ENCODE measurements around the gene TCP11L2. TPM values are rescaled to one million over a fixed set of nuclear protein-coding genes. Genes with fewer than 3 reads are reported as not detected.
A peak's percentile ranks its signal among the peaks of the same experiment; 100 is the strongest.

Gene TCP11L2
- total and polyA plus RNA-seq, 9 of the 15 experiments (the other 6 are each of a cell fraction or from before 2014, with no cell fraction given), result 0.39 to 4.5 (median 1.3) TPM

GRCh38 chr12:106358396-106359241 is 56.1 kb downstream of the TCP11L2 start (continued):
- TF ChIP-seq, protein P1, sequence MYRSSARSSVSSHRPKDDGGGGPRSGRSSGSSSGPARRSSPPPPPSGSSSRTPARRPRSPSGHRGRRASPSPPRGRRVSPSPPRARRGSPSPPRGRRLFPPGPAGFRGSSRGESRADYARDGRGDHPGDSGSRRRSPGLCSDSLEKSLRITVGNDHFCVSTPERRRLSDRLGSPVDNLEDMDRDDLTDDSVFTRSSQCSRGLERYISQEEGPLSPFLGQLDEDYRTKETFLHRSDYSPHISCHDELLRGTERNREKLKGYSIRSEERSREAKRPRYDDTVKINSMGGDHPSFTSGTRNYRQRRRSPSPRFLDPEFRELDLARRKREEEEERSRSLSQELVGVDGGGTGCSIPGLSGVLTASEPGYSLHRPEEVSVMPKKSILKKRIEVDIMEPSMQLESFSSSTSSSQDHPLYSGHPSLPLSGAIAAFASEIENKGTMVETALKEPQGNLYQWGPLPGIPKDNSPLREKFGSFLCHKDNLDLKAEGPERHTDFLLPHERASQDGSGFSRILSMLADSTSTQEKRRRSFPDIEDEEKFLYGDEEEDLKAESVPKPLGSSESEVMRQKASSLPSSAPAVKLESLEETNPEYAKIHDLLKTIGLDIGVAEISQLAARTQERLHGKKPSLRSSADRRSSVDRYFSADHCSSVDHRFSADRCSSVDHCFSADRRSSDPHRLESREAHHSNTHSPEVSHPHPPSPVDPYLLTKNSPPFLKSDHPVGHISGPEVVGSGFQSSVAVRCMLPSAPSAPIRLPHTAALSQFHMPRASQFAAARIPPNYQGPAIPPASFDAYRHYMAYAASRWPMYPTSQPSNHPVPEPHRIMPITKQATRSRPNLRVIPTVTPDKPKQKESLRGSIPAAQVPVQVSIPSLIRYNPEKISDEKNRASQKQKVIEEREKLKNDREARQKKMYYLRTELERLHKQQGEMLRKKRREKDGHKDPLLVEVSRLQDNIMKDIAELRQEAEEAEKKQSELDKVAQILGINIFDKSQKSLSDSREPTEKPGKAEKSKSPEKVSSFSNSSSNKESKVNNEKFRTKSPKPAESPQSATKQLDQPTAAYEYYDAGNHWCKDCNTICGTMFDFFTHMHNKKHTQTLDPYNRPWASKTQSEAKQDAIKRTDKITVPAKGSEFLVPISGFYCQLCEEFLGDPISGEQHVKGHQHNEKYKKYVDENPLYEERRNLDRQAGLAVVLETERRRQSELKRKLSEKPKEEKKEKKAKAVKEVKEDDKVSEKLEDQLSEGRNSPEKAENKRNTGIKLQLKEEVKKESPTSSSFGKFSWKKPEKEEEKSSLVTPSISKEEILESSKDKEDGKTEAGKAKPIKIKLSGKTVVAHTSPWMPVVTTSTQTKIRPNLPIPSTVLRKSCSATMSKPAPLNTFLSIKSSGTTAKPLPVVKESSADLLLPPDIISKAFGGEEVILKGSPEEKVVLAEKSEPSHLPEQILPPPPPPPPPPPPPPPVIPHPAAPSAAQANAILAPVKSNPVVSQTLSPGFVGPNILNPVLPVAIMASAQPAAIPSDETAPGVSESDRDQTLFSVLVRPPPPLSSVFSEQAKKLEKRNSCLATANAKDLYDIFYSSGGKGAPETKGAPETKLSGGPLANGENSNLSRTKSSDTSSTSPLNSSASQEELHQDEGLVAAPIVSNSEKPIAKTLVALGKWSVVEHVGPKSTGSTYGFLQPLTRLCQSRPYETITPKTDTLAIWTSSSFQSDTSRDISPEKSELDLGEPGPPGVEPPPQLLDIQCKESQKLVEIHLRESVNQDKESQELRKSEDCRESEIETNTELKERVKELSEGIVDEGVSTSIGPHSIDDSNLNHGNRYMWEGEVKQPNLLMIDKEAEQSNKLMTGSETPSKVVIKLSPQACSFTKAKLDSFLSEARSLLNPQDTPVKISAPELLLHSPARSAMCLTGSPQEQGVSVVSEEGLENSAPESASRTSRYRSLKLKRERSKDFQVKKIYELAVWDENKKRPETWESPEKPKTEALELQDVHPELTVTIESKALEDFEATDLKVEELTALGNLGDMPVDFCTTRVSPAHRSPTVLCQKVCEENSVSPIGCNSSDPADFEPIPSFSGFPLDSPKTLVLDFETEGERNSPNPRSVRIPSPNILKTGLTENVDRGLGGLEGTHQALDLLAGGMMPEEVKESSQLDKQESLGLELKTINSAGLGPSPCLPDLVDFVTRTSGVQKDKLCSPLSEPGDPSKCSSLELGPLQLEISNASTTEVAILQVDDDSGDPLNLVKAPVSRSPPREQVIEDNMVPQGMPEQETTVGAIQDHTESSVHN (IDR thresholded peaks at IDR 0.05; ENCODE audit: borderline replicate concordance in 1 of 2, low read depth in 1 of 2), result peak in 1 of 2 experiments; percentile 58; a peak in 2 of 4 replicates
- TF ChIP-seq, protein P2, sequence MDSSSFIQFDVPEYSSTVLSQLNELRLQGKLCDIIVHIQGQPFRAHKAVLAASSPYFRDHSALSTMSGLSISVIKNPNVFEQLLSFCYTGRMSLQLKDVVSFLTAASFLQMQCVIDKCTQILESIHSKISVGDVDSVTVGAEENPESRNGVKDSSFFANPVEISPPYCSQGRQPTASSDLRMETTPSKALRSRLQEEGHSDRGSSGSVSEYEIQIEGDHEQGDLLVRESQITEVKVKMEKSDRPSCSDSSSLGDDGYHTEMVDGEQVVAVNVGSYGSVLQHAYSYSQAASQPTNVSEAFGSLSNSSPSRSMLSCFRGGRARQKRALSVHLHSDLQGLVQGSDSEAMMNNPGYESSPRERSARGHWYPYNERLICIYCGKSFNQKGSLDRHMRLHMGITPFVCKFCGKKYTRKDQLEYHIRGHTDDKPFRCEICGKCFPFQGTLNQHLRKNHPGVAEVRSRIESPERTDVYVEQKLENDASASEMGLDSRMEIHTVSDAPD (CRISPR knock-in tag; IDR thresholded peaks at IDR 0.05), result no peak
- TF ChIP-seq, protein P3, sequence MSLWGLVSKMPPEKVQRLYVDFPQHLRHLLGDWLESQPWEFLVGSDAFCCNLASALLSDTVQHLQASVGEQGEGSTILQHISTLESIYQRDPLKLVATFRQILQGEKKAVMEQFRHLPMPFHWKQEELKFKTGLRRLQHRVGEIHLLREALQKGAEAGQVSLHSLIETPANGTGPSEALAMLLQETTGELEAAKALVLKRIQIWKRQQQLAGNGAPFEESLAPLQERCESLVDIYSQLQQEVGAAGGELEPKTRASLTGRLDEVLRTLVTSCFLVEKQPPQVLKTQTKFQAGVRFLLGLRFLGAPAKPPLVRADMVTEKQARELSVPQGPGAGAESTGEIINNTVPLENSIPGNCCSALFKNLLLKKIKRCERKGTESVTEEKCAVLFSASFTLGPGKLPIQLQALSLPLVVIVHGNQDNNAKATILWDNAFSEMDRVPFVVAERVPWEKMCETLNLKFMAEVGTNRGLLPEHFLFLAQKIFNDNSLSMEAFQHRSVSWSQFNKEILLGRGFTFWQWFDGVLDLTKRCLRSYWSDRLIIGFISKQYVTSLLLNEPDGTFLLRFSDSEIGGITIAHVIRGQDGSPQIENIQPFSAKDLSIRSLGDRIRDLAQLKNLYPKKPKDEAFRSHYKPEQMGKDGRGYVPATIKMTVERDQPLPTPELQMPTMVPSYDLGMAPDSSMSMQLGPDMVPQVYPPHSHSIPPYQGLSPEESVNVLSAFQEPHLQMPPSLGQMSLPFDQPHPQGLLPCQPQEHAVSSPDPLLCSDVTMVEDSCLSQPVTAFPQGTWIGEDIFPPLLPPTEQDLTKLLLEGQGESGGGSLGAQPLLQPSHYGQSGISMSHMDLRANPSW (CRISPR knock-in tag; IDR thresholded peaks at IDR 0.05), result no peak
- TF ChIP-seq ZBTB11 (CRISPR knock-in tag; IDR thresholded peaks at IDR 0.05) (no peak), ZNF140 (CRISPR knock-in tag; IDR thresholded peaks at IDR 0.05) (no peak), ZNF584 (CRISPR knock-in tag; IDR thresholded peaks at IDR 0.05; ENCODE audit: low read depth) (peak; percentile 37; the same call in 1 of the 2 replicates), NR2C2 (CRISPR knock-in tag; IDR thresholded peaks at IDR 0.05) (no peak), NR2C2 (tag; IDR thresholded peaks at IDR 0.05) (peak; percentile 6; the same call in 1 of the 2 replicates)
